Endothelial cell (in vitro differentiated cells): ENCODE results near the gene ANKRD13D. TPM values are rescaled to one million over a fixed set of nuclear protein-coding genes. Genes with fewer than 3 reads are reported as not detected.

Experiments used
- DNase-seq: peaks from one replicate; pipeline ENCODE4 v3.0.0; 2021; ENCODE audit warnings: low spot score
- H3K27ac Mint-ChIP-seq: one replicate; pipeline ENCODE4 v1.8.0; 2021; ENCODE audit warnings: mixed read lengths, inconsistent platforms; ENCODE audit not compliant: unreplicated experiment
- H3K27me3 Mint-ChIP-seq: one replicate; pipeline ENCODE4 v1.8.0; 2021; ENCODE audit warnings: mild to moderate bottlenecking, moderate library complexity, mixed read lengths, inconsistent platforms; ENCODE audit not compliant: unreplicated experiment
- H3K36me3 Mint-ChIP-seq: one replicate; pipeline ENCODE4 v1.8.0; 2021; ENCODE audit warnings: mild to moderate bottlenecking, low read depth, mixed read lengths, inconsistent platforms; ENCODE audit not compliant: unreplicated experiment
- H3K4me1 Mint-ChIP-seq: one replicate; pipeline ENCODE4 v1.8.0; 2021; ENCODE audit warnings: mild to moderate bottlenecking, mixed read lengths, inconsistent platforms; ENCODE audit not compliant: unreplicated experiment
- H3K4me3 Mint-ChIP-seq: one replicate; pipeline ENCODE4 v1.8.0; 2021; ENCODE audit warnings: mild to moderate bottlenecking, mixed read lengths, inconsistent platforms; ENCODE audit not compliant: unreplicated experiment
- H3K9me3 Mint-ChIP-seq: one replicate; pipeline ENCODE4 v1.8.0; 2021; ENCODE audit warnings: mixed read lengths, inconsistent platforms; ENCODE audit not compliant: unreplicated experiment
- total RNA-seq: library from RNA; stranded (reverse); fragmentation: NEBNext Ultra II Directional; extraction: Animal tissue kit (Norgen Biotek cat#: 25700); gene quantifications from one replicate; pipeline ENCODE4 v1.2.1, GENCODE V29; 2021; ENCODE audit not compliant: unreplicated experiment
- TF ChIP-seq, protein P1 (sequence below): fragments of 200-600 bp; sonication (generic); IDR thresholded peaks from one replicate; pipeline ENCODE4 v1.5.0; 2021; ENCODE audit warnings: antibody characterized with exemption; ENCODE audit not compliant: unreplicated experiment

The ANKRD13D gene
- total RNA-seq, 1 donor from 2014 or later: 65.1 TPM

DNA sequence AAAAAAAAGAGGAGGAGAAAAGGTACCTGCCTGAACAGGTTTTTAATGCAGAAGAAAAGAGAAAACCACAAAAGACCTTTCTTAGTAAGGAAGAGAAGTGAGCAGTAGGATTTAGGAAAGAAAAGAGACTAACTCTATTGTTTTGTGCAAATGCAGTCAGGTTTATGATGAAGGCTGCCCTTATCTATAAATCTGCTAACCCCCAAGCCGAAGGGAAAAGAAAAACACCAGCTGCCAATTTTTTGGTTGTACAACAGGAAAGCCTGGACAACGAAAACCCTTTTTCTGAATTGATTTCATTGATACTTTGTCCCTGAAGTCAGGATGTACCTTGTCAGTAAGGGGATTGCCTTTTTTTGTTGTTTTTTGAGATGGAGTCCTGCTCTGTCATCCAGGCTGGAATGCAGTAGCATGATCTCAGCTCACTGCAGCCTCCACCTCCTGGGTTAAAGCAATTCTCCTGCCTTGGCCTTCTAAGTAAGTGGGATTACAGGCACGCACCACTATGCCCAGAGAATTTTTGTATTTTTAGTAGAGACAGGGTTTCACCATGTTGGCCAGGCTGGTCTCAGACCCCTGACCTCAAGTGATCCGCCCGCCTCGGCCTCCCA is 43.1 kb downstream of the ANKRD13D start:
- Mint-ChIP-seq H3K9me3 (no peaks in the 10 kb centered on the region), H3K4me3 (no peak overlapping the region), H3K36me3 (no peaks in the 10 kb centered on the region), H3K27ac (peak overlapping the region; percentile 33), H3K27me3 (no peaks in the 10 kb centered on the region), H3K4me1 (no peaks in the 10 kb centered on the region)
- TF ChIP-seq, protein P1, sequence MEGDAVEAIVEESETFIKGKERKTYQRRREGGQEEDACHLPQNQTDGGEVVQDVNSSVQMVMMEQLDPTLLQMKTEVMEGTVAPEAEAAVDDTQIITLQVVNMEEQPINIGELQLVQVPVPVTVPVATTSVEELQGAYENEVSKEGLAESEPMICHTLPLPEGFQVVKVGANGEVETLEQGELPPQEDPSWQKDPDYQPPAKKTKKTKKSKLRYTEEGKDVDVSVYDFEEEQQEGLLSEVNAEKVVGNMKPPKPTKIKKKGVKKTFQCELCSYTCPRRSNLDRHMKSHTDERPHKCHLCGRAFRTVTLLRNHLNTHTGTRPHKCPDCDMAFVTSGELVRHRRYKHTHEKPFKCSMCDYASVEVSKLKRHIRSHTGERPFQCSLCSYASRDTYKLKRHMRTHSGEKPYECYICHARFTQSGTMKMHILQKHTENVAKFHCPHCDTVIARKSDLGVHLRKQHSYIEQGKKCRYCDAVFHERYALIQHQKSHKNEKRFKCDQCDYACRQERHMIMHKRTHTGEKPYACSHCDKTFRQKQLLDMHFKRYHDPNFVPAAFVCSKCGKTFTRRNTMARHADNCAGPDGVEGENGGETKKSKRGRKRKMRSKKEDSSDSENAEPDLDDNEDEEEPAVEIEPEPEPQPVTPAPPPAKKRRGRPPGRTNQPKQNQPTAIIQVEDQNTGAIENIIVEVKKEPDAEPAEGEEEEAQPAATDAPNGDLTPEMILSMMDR: no peak
- no peak for DNase-seq

DNA sequence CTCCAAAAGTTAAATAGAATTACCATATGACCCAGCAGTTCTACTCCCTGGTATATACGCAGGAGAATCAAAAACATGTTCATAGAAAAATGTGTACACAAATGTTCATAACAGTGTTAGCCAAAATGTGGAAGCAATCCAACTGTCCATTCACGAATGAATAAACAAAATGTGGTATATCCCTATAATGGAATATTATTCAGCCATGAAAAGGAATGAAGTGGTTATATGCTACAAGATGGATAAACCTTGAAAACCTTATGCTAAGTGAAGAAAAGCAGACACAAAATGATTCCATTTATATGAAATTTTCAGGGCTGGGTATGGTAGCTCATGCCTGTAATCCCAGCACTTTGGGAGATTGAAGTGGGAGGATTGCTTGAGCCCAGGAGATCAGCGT is 48.2 kb downstream of the ANKRD13D start:
- H3K4me3 Mint-ChIP-seq: no peak overlapping the region
- no peak for DNase-seq

DNA sequence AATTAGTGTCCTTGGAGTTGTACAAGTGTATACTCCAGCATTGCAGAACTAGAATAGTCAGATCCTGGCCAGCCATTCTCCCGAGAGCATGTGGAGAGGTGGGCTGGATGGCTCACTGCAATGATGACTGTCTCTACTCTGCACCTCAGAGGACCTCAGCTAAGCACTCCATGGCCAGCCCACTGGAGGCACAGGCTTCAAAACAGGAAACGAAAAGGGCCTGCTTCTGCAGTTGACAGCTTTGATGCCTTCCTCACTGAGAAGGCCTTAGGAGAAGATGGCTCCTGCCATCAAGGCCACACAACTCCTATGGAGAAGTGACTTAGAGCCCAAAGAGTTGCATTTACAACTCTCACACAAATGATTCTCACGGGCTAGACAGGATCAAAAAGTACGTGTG is 55.2 kb downstream of the ANKRD13D start:
- H3K27me3 Mint-ChIP-seq: no peaks in the 10 kb centered on the region
- H3K4me3 Mint-ChIP-seq: no peak overlapping the region
- H3K27ac Mint-ChIP-seq: no peak overlapping the region
- DNase-seq: no peak
- no peaks in the 10 kb centered on the region for H3K9me3 Mint-ChIP-seq
- peaks cover 41% of the 10 kb centered on the region for H3K4me1 Mint-ChIP-seq
- TF ChIP-seq, protein P1: no peak
- H3K36me3 Mint-ChIP-seq: no peaks in the 10 kb centered on the region

More for the DNA sequence above, 48.2 kb downstream of the ANKRD13D start:
- TF ChIP-seq, protein P1: no peak
- no peaks in the 10 kb centered on the region for H3K4me1 Mint-ChIP-seq
- H3K9me3 Mint-ChIP-seq: no peaks in the 10 kb centered on the region
- H3K27me3 Mint-ChIP-seq: no peaks in the 10 kb centered on the region
- no peaks in the 10 kb centered on the region for H3K36me3 Mint-ChIP-seq
- no peak overlapping the region for H3K27ac Mint-ChIP-seq

DNA sequence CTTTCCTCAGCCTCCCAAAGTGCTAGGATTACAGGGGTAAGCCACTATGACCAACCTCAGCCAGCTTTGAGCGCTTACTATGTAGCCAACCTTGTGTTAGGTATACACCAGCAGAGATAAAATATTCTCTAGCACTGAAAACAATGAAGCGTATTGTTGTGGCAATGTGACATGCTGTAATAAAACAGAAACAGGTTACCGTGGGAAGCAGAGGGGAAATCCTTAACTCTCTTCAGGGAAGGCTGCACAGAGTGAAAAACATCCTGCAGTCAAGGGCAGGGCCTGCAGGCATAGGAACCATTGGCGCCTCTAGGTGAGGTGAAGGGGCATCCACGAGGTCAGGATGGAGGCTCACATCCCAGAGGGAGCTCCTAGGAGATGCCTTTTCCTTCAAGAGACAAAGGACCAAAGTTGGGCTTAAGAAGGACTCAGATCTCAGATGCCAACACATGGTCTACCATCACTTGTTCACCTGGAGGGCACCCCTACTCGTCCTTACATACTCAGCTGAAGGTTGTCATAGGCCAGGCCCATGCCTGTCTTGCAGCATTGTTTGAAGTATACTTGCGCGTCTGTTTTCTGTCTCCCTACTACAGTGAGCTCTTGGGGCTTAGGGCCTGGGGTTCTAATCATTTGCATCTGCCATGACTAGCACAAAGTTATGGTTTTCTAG is 56.3 kb downstream of the ANKRD13D start:
- Mint-ChIP-seq H3K4me3 (no peak overlapping the region), H3K4me1 (peaks cover 51% of the 10 kb centered on the region), H3K27me3 (peaks cover 3% of the 10 kb centered on the region), H3K9me3 (no peaks in the 10 kb centered on the region), H3K27ac (peak overlapping the region; percentile 67), H3K36me3 (no peaks in the 10 kb centered on the region)
- DNase-seq: no peak
- TF ChIP-seq, protein P1: no peak
